IMR-90 (cell line): ENCODE results near the gene NDUFAF8. TPM values are rescaled to one million over a fixed set of nuclear protein-coding genes. Genes with fewer than 3 reads are reported as not detected.

Source experiments
- ATAC-seq: fragments of 200-7000 bp; cut with Tn5 transposase; 2 replicates; pipeline ENCODE4 v1.9.1; 2020; ENCODE audit warnings: low read depth, mild to moderate bottlenecking, moderate library complexity
- BruUV-seq: library from RNA; stranded (reverse); fragments of 400-500 nt; replicated peaks from 2 replicates; lab custom pipeline; 2021; lab: Mats Ljungman, UMichigan
- CTCF ChIA-PET: fragments of 300-600 bp; formaldehyde crosslinking; extraction: SDS; loops from one replicate; lab custom pipeline; 2021; ENCODE audit warnings: antibody characterized with exemption; lab: Yijun Ruan, JAX
- POLR2A ChIA-PET: fragments of 300-600 bp; sonication (Branson Sonifier 250); formaldehyde crosslinking; loops from one replicate; lab custom pipeline; 2022; ENCODE audit warnings: antibody characterized with exemption; ENCODE audit not compliant: unreplicated experiment; lab: Charles Lee
- DNase-seq: peaks from one replicate; pipeline ENCODE4 v3.0.0; 2013
- H2AFZ ChIP-seq: replicated peaks from 2 replicates; pipeline ENCODE3; 2013; ENCODE audit warnings: low read length, mild to moderate bottlenecking; ENCODE audit not compliant: poor library complexity
- H2AK5ac ChIP-seq: 2 replicates; pipeline ENCODE4 v1.6.1; 2013; ENCODE audit warnings: low read depth, low read length, inconsistent platforms
- H2AK9ac ChIP-seq: replicated peaks from 2 replicates; pipeline ENCODE3; 2013; ENCODE audit warnings: mild to moderate bottlenecking, low read depth, low read length, moderate library complexity; ENCODE audit not compliant: poor library complexity
- H2BK120ac ChIP-seq: 2 replicates; pipeline ENCODE4 v1.6.1; 2013; ENCODE audit warnings: low read depth, low read length, inconsistent platforms
- H2BK15ac ChIP-seq: 3 replicates; pipeline ENCODE4 v1.6.1; 2013; ENCODE audit warnings: low read depth, low read length, inconsistent platforms
- H2BK20ac ChIP-seq: 2 replicates; pipeline ENCODE4 v1.6.1; 2013; ENCODE audit warnings: low read depth, mild to moderate bottlenecking, inconsistent platforms, low read length, moderate library complexity
- H2BK5ac ChIP-seq: 2 replicates; pipeline ENCODE4 v1.6.1; 2013; ENCODE audit warnings: mild to moderate bottlenecking, low read depth, low read length, inconsistent platforms; ENCODE audit not compliant: poor library complexity, severe bottlenecking
- H3K14ac ChIP-seq: replicated peaks from 2 replicates; pipeline ENCODE4 v1.6.1; 2013; ENCODE audit warnings: low read depth, low read length, inconsistent platforms
- H3K18ac ChIP-seq: 2 replicates; pipeline ENCODE4 v1.6.1; 2013; ENCODE audit warnings: low read depth, low read length, control low read depth
- H3K23ac ChIP-seq: 2 replicates; pipeline ENCODE4 v1.6.1; 2013; ENCODE audit warnings: low read depth, low read length, inconsistent platforms
- H3K27ac ChIP-seq: 2 replicates; pipeline ENCODE4 v1.5.1; 2013; ENCODE audit warnings: mild to moderate bottlenecking, control low read depth, low read length; ENCODE audit not compliant: insufficient read depth
- H3K27me3 ChIP-seq: 2 replicates; pipeline ENCODE4 v1.6.1; 2013; ENCODE audit warnings: low read length; ENCODE audit not compliant: control insufficient read depth, insufficient read depth
- H3K36me3 ChIP-seq: 2 replicates; pipeline ENCODE4 v1.6.1; 2013; ENCODE audit warnings: low read length, mixed read lengths; ENCODE audit not compliant: control insufficient read depth, insufficient read depth
- H3K4ac ChIP-seq: 2 replicates; pipeline ENCODE4 v1.6.1; 2013; ENCODE audit warnings: low read depth, low read length, inconsistent platforms
- H3K4me1 ChIP-seq: 2 replicates; pipeline ENCODE4 v1.6.1; 2013; ENCODE audit warnings: low read length, mixed read lengths; ENCODE audit not compliant: control insufficient read depth, insufficient read depth
- H3K4me2 ChIP-seq: 2 replicates; pipeline ENCODE4 v1.6.1; 2013; ENCODE audit warnings: low read depth, mild to moderate bottlenecking, control low read depth, low read length, moderate library complexity
- H3K4me3 ChIP-seq: 2 replicates; pipeline ENCODE4 v1.5.1; 2013; ENCODE audit warnings: low read depth, mild to moderate bottlenecking, control low read depth, low read length, moderate library complexity; ENCODE audit not compliant: insufficient read depth
- H3K56ac ChIP-seq: 2 replicates; pipeline ENCODE4 v1.6.1; 2013; ENCODE audit warnings: low read length, inconsistent platforms; ENCODE audit not compliant: insufficient read depth; ENCODE audit errors: extremely low read depth
- H3K79me1 ChIP-seq, 2 experiments: 2 replicates each; pipeline ENCODE4 v1.6.1; 2013; ENCODE audit warnings: low read length in 2 of 2, inconsistent platforms in 1 of 2, low read depth in 1 of 2
- H3K9ac ChIP-seq: 2 replicates; pipeline ENCODE4 v1.6.1; 2013; ENCODE audit warnings: low read depth, low read length, control low read depth
- H3K9me1 ChIP-seq: 2 replicates; pipeline ENCODE4 v1.6.1; 2013; ENCODE audit warnings: low read length, inconsistent platforms; ENCODE audit not compliant: insufficient read depth
- H3K9me3 ChIP-seq: 2 replicates; pipeline ENCODE4 v1.6.1; 2013; ENCODE audit warnings: low read length; ENCODE audit not compliant: control insufficient read depth, insufficient read depth
- H4K20me1 ChIP-seq: 2 replicates; pipeline ENCODE4 v1.6.1; 2013; ENCODE audit warnings: low read length, inconsistent platforms; ENCODE audit not compliant: insufficient read depth
- H4K5ac ChIP-seq: 2 replicates; pipeline ENCODE4 v1.6.1; 2013; ENCODE audit warnings: mild to moderate bottlenecking, low read depth, low read length, control low read depth
- H4K8ac ChIP-seq, 2 experiments: 2 replicates each; pipeline ENCODE4 v1.6.1; 2013; ENCODE audit warnings: low read depth in 2 of 2, low read length in 2 of 2, control low read depth in 1 of 2, inconsistent platforms in 1 of 2
- H4K91ac ChIP-seq: 2 replicates; pipeline ENCODE4 v1.6.1; 2013; ENCODE audit warnings: low read depth, low read length, inconsistent platforms; ENCODE audit not compliant: insufficient read depth
- BHLHE40 ChIP-seq: fragments of 150-350 bp; IDR thresholded peaks from 2 replicates; pipeline ENCODE4 v1.6.1; 2016; ENCODE audit warnings: mild to moderate bottlenecking, low read depth, low read length
- CHD1 ChIP-seq: IDR thresholded peaks from 2 replicates; pipeline ENCODE4 v1.6.1; 2012; ENCODE audit warnings: low read depth, low read length, improper control_type of control experiment
- FOS ChIP-seq: fragments of 150-350 bp; IDR thresholded peaks from 2 replicates; pipeline ENCODE4 v1.6.1; 2016; ENCODE audit warnings: low read depth, low read length
- MAZ ChIP-seq: IDR thresholded peaks from 2 replicates; pipeline ENCODE4 v1.6.1; 2012; ENCODE audit warnings: low read depth, mild to moderate bottlenecking, low read length, improper control_type of control experiment, moderate library complexity, borderline replicate concordance
- MXI1 ChIP-seq: IDR thresholded peaks from 2 replicates; pipeline ENCODE4 v1.6.1; 2012; ENCODE audit warnings: low read depth, mild to moderate bottlenecking, low read length, moderate library complexity, borderline replicate concordance
- NFE2L2 ChIP-seq: fragments of 150-350 bp; IDR thresholded peaks from 2 replicates; pipeline ENCODE4 v1.6.1; 2016; ENCODE audit warnings: low read depth, mild to moderate bottlenecking, low read length
- POLR2A ChIP-seq: IDR thresholded peaks from 2 replicates; pipeline ENCODE4 v1.6.1; 2012; ENCODE audit warnings: mild to moderate bottlenecking, low read depth, low read length
- RAD21 ChIP-seq: IDR thresholded peaks from 2 replicates; pipeline ENCODE4 v1.6.1; 2012; ENCODE audit warnings: low read length, improper control_type of control experiment
- RCOR1 ChIP-seq: IDR thresholded peaks from 2 replicates; pipeline ENCODE4 v1.6.1; 2012; ENCODE audit warnings: mild to moderate bottlenecking, low read length, improper control_type of control experiment; ENCODE audit not compliant: insufficient replicate concordance
- RFX5 ChIP-seq: IDR thresholded peaks from 2 replicates; pipeline ENCODE4 v1.8.0; 2012; ENCODE audit warnings: low read depth, mild to moderate bottlenecking, low read length, moderate library complexity
- SMC3 ChIP-seq: fragments of 150-350 bp; IDR thresholded peaks from 2 replicates; pipeline ENCODE4 v1.6.1; 2016; ENCODE audit warnings: low read depth, mild to moderate bottlenecking, antibody characterized with exemption, low read length, moderate library complexity
- WGBS, 2 experiments: methylation state at CpG; one replicate each; pipeline versions ENCODE4 v1.1.5 to v1.1.7; 2013; ENCODE audit warnings: missing lambda C conversion rate in 2 of 2; ENCODE audit not compliant: insufficient read length in 1 of 2; ENCODE audit errors: extremely low coverage in 2 of 2; 5-methylcytosine and 5-hydroxymethylcytosine counted together
- dilution Hi-C: fragments of 300-500 bp; cut with HindIII; formaldehyde crosslinking; loops from one replicate; pipeline ENCODE4 v1.14.3; 2018; ENCODE audit warnings: low sequenced_read_pairs; ENCODE audit not compliant: unreplicated experiment
- in situ Hi-C: fragments of 300-500 bp; cut with MboI; formaldehyde crosslinking; loops from 3 replicates; pipeline ENCODE4 v1.14.3; 2019; ENCODE audit warnings: low sequenced_read_pairs, inconsistent platforms, mixed read lengths
- intact Hi-C: fragments of 100-400 bp; cut with micrococcal nuclease; formaldehyde crosslinking; loops from 2 replicates; pipeline ENCODE4 v1.10.0; 2022
- polyA plus RNA-seq, 3 experiments: library from polyadenylated mRNA; depleted of rRNA; stranded (reverse); fragments of >200 nt; gene quantifications; 2 replicates each; pipeline ENCODE4 v1.2.3, GENCODE V29; 2012; ENCODE audit warnings: low replicate concordance in 1 of 3
- total RNA-seq: library from RNA; depleted of rRNA; stranded (reverse); fragments of >200 nt; gene quantifications from 2 replicates; pipeline ENCODE4 v1.2.3, GENCODE V29; 2012
- TF ChIP-seq, protein P1 (sequence below): fragments of 150-350 bp; IDR thresholded peaks from 2 replicates; pipeline ENCODE4 v1.6.1; 2016; ENCODE audit warnings: low read depth, mild to moderate bottlenecking, low read length, moderate library complexity, borderline replicate concordance
- TF ChIP-seq, protein P2 (sequence below): fragments of 150-350 bp; IDR thresholded peaks from 2 replicates; pipeline ENCODE4 v1.6.1; 2017; ENCODE audit warnings: mild to moderate bottlenecking, antibody characterized with exemption, low read length, low read depth
- TF ChIP-seq, protein P3 (sequence below): conservative IDR thresholded peaks from 2 replicates; pipeline ENCODE4 v1.5.1; 2012; ENCODE audit warnings: mild to moderate bottlenecking, low read depth, low read length, improper control_type of control experiment

NDUFAF8 gene
- total and polyA plus RNA-seq, 2 of the 4 experiments (the other 2 are of a cell fraction), result 11.1 to 65.0 TPM

DNA sequence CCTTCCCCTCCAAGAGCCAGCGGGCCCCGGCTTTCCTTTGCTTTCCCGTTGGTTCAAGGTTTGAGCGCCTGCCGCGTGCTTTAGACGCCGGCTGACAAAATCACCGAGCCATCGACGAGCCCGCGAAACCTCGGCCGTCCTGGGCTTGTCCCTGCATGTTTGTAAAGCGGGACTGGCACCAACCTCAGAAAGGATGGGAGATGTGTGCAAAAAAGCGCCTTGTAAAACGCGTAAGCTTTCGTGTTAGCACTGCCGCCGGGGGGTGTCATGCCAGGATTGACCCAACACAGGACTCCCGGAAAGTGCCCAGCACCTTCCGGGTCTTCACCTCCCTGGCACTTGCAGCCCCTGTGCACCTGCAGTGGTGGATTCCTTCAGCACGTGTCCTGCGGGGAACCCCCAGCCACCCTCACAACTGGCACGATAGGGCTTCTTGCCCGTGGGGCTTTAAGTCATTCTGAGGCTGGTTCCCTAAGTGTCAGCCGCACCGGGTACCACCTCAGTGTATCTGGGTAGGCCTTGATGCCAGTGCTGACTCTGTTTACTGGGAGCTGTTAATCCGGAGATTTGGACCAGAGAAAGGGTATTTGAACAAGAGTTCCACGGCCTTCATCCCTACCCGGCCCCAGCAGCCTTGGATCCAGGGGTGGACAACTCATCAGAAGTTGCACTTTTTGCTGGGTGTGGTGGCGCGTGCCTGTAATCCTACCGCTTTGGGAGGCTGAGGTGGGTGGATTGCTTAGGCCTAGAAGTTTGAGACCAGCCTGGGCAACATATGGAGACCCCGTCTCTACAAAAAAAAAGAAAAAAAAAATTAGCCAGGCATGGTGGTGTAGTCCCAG, 817 bp downstream of the NDUFAF8 start:
- in situ Hi-C loops, result no loop called here
- Histone ChIP-seq H2BK120ac (peak overlapping the region; percentile 75), H3K4me3 (peak overlapping the region; percentile 71)
- TF ChIP-seq POLR2A (no peak), MAZ (no peak), RAD21 (no peak), RCOR1 (no peak), CHD1 (no peak), BHLHE40 (no peak), NFE2L2 (no peak), MXI1 (no peak; the same call in 1 of the 2 replicates), SMC3 (no peak), FOS (no peak), RFX5 (no peak)
- TF ChIP-seq, protein P1, sequence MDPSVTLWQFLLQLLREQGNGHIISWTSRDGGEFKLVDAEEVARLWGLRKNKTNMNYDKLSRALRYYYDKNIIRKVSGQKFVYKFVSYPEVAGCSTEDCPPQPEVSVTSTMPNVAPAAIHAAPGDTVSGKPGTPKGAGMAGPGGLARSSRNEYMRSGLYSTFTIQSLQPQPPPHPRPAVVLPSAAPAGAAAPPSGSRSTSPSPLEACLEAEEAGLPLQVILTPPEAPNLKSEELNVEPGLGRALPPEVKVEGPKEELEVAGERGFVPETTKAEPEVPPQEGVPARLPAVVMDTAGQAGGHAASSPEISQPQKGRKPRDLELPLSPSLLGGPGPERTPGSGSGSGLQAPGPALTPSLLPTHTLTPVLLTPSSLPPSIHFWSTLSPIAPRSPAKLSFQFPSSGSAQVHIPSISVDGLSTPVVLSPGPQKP, result no peak
- TF ChIP-seq, protein P2, sequence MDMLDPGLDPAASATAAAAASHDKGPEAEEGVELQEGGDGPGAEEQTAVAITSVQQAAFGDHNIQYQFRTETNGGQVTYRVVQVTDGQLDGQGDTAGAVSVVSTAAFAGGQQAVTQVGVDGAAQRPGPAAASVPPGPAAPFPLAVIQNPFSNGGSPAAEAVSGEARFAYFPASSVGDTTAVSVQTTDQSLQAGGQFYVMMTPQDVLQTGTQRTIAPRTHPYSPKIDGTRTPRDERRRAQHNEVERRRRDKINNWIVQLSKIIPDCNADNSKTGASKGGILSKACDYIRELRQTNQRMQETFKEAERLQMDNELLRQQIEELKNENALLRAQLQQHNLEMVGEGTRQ, result no peak
- TF ChIP-seq, protein P3, sequence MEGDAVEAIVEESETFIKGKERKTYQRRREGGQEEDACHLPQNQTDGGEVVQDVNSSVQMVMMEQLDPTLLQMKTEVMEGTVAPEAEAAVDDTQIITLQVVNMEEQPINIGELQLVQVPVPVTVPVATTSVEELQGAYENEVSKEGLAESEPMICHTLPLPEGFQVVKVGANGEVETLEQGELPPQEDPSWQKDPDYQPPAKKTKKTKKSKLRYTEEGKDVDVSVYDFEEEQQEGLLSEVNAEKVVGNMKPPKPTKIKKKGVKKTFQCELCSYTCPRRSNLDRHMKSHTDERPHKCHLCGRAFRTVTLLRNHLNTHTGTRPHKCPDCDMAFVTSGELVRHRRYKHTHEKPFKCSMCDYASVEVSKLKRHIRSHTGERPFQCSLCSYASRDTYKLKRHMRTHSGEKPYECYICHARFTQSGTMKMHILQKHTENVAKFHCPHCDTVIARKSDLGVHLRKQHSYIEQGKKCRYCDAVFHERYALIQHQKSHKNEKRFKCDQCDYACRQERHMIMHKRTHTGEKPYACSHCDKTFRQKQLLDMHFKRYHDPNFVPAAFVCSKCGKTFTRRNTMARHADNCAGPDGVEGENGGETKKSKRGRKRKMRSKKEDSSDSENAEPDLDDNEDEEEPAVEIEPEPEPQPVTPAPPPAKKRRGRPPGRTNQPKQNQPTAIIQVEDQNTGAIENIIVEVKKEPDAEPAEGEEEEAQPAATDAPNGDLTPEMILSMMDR, result no peak

More for the DNA sequence above, 817 bp downstream of the NDUFAF8 start:
- peak overlapping the region; percentile 74 for H4K5ac ChIP-seq
- CTCF ChIA-PET, result interaction anchor here (1.0 to 1.1 kb wide), 2 partner anchors 15 to 245 kb away, joined by 3 read pairs; no protein-coding TSS in a partner anchor
- peak overlapping the region; percentile 90 for H3K27ac ChIP-seq
- H3K9ac ChIP-seq, result peak overlapping the region; percentile 93
- peak overlapping the region; percentile 50 to 94; a peak in 3 of 4 replicates for H4K8ac ChIP-seq
- H3K36me3 ChIP-seq, result peaks cover 1% of the 10 kb centered on the region; the same call in 1 of the 2 replicates
- POLR2A ChIA-PET, result no interaction called here
- H3K4me2 ChIP-seq, result peak overlapping the region; percentile 97
- peak overlapping the region; percentile 72 for H4K91ac ChIP-seq
- H3K9me3 ChIP-seq, result no peaks in the 10 kb centered on the region
- H3K23ac ChIP-seq, result peak overlapping the region; percentile 92
- peak overlapping the region; percentile 67 for H2BK5ac ChIP-seq
- H3K4ac ChIP-seq, result peak overlapping the region; percentile 96
- H3K27me3 ChIP-seq, result no peaks in the 10 kb centered on the region
- intact Hi-C loops, result no loop called here
- peaks cover 16% of the 10 kb centered on the region for H3K4me1 ChIP-seq
- H4K20me1 ChIP-seq, result peaks cover 41% of the 10 kb centered on the region
- H2AK5ac ChIP-seq, result peak overlapping the region; percentile 91
- peak overlapping the region; percentile 99 for H2AK9ac ChIP-seq
- DNase-seq (peak; percentile 6), ATAC-seq (no peak)
- dilution Hi-C loops, result no loop called here
- H3K9me1 ChIP-seq, result peaks cover 11% of the 10 kb centered on the region; the same call in 1 of the 2 replicates
- peak overlapping the region; percentile 34 for H3K18ac ChIP-seq
- TSS peak; percentile 40 for BruUV-seq
- H2AFZ ChIP-seq, result peak overlapping the region; percentile 98
- peak overlapping the region; percentile 79 for H3K56ac ChIP-seq
- H3K14ac ChIP-seq, result peak overlapping the region; percentile 90
- 21% methylated on average over 7 of the region's 37 CpGs; no CpG with 5 or more reads in 1 of the 2 experiments for WGBS, 2 experiments
- peaks cover 29 to 82% of the 10 kb centered on the region in 2 experiments for H3K79me1 ChIP-seq
- no peak overlapping the region; the same call in 2 of the 3 replicates for H2BK15ac ChIP-seq
- H2BK20ac ChIP-seq, result no peak overlapping the region
